Prostate gland (tissue), 2 donors: ENCODE measurements around the gene KNL1.

Experiments used
- POLR2A ChIP-seq: fragments of 450-650 bp; IDR thresholded peaks from one replicate; pipeline ENCODE4 v1.6.1; 2016; ENCODE audit warnings: antibody characterized with exemption, mild to moderate bottlenecking
- POLR2AphosphoS5 ChIP-seq: sonication (generic); formaldehyde crosslinking; IDR thresholded peaks from one replicate; pipeline ENCODE4 v1.6.1; 2017; ENCODE audit warnings: antibody characterized with exemption
- TF ChIP-seq, protein P1 (sequence below), 4 experiments: fragments of 200-600 bp in 2 of 4; fragments of 450-650 bp in 2 of 4; sonication (generic) in 2 of 4; IDR thresholded peaks; 1 replicate in 3 of 4; 2 replicates in 1 of 4; pipeline ENCODE4 v1.5.1; 2016 to 2019; ENCODE audit warnings: antibody characterized with exemption in 4 of 4, mild to moderate bottlenecking in 2 of 4, moderate library complexity in 2 of 4

DNA sequence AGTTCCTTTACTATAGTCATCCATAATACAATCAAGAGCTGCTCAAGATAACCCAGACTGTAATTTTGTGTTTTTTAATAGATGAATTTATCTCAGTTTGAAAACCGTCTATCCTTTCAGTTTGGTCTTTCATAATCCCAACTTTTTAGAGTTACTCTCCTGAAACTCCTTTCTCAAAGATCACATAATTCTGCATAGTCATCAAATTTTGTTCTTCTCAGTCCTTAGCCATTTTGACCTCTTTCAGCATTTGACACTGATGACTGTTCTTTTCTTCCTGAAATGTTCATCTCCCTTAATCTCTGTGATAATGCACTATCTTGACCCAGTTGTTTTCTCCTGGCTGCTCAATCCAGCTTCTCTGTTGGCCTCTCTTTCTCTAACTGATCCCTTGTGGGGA lies 53.5 kb downstream of the KNL1 start:
- TF ChIP-seq, protein P1, sequence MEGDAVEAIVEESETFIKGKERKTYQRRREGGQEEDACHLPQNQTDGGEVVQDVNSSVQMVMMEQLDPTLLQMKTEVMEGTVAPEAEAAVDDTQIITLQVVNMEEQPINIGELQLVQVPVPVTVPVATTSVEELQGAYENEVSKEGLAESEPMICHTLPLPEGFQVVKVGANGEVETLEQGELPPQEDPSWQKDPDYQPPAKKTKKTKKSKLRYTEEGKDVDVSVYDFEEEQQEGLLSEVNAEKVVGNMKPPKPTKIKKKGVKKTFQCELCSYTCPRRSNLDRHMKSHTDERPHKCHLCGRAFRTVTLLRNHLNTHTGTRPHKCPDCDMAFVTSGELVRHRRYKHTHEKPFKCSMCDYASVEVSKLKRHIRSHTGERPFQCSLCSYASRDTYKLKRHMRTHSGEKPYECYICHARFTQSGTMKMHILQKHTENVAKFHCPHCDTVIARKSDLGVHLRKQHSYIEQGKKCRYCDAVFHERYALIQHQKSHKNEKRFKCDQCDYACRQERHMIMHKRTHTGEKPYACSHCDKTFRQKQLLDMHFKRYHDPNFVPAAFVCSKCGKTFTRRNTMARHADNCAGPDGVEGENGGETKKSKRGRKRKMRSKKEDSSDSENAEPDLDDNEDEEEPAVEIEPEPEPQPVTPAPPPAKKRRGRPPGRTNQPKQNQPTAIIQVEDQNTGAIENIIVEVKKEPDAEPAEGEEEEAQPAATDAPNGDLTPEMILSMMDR (IDR thresholded peaks at IDR 0.05), result no peak
- no peak for TF ChIP-seq POLR2A
- no peak for TF ChIP-seq POLR2AphosphoS5
